Psoas muscle (tissue), 8 donors: ENCODE results near the gene MEI4. TPM values are rescaled to one million over a fixed set of nuclear protein-coding genes. Genes with fewer than 3 reads are reported as not detected.
"Not testable (repeated sequence)": the region's sequence is repeated elsewhere in the genome, so short reads cannot be mapped to it uniquely, and the experiment has no call there.

Source experiments
- ATAC-seq, 4 donors: fragments of 200-7000 bp; cut with Tn5 transposase; one replicate each; pipeline ENCODE4 v1.9.1; 2020; ENCODE audit warnings: moderate library complexity in 3 of 4, mild to moderate bottlenecking in 2 of 4
- DNase-seq, 2 donors: peaks; one replicate each; pipeline ENCODE4 v3.0.0-alpha.2; 2020
- H3K27ac ChIP-seq: fragments of 200-600 bp; one replicate; pipeline ENCODE4 v1.8.0; 2022
- H3K27me3 ChIP-seq, 3 donors: fragments of 200-600 bp in 1 of 3; one replicate each; pipeline versions ENCODE4 v1.6.1 to v1.8.0; 2013 to 2022; ENCODE audit warnings: low read length in 2 of 3, mild to moderate bottlenecking in 2 of 3, moderate library complexity in 1 of 3; ENCODE audit not compliant: insufficient read depth in 3 of 3
- H3K36me3 ChIP-seq, 2 donors: fragments of 200-600 bp in 1 of 2; one replicate each; pipeline versions ENCODE4 v1.6.1 to v1.8.0; 2013 to 2022; ENCODE audit warnings: low read depth in 1 of 2, mild to moderate bottlenecking in 1 of 2, moderate library complexity in 1 of 2; ENCODE audit not compliant: insufficient read depth in 1 of 2
- H3K4me1 ChIP-seq: fragments of 200-600 bp; one replicate; pipeline ENCODE4 v1.8.0; 2022
- H3K4me3 ChIP-seq: fragments of 200-600 bp; one replicate; pipeline ENCODE4 v1.8.0; 2022; ENCODE audit warnings: mild to moderate bottlenecking
- H3K9me3 ChIP-seq: fragments of 200-600 bp; one replicate; pipeline ENCODE4 v1.8.0; 2022
- WGBS, 3 donors: extraction: QIAGEN DNeasy Blood & Tissue Kit; methylation state at CpG; one replicate each; pipeline versions ENCODE4 v1.1.6 to v1.1.7; 2013; 5-methylcytosine and 5-hydroxymethylcytosine counted together
- intact Hi-C, 2 donors: fragments of 100-400 bp; cut with DNase I; formaldehyde crosslinking; loops; one replicate each; pipeline versions ENCODE4 v1.11.0 to v1.14.2; 2022
- polyA plus RNA-seq, 3 donors: library from polyadenylated mRNA; stranded (reverse); fragments of 200-250 nt; gene quantifications; one replicate each; pipeline ENCODE4 v1.2.3, GENCODE V29; 2013
- total RNA-seq, 4 donors: library from RNA; stranded (reverse); fragmentation: NEBNext Ultra II Directional in 2 of 4; extraction: Animal tissue kit (Norgen Biotek cat#: 25700) in 2 of 4; gene quantifications; one replicate each; pipeline versions ENCODE4 v1.2.1 to v1.2.4, GENCODE V29; 2021 to 2023
- TF ChIP-seq, protein P1 (sequence below): fragments of 200-600 bp; IDR thresholded peaks from one replicate; pipeline ENCODE4 v1.8.0; 2022; ENCODE audit warnings: antibody characterized with exemption
- donor health status: healthy with polysubstance abuse.
- donor health status: DM: no; HTN: no; CAD: no; lungs with moderate emphysema.
- donor health status: Bipolar disorder and iron deficiency.
- donor health status: healthy.
- donor health status: DM: yes; HTN: yes; CAD: no.
- donor health status: DM: no; HTN: no; CAD: no.
- donor health status: DM: no; HTN: no; CAD: no.
- donor health status: DM: yes; HTN: yes; CAD: no.

MEI4 gene
- total and polyA plus RNA-seq, 7 donors: under 0.01 TPM; not detected in 6

DNA sequence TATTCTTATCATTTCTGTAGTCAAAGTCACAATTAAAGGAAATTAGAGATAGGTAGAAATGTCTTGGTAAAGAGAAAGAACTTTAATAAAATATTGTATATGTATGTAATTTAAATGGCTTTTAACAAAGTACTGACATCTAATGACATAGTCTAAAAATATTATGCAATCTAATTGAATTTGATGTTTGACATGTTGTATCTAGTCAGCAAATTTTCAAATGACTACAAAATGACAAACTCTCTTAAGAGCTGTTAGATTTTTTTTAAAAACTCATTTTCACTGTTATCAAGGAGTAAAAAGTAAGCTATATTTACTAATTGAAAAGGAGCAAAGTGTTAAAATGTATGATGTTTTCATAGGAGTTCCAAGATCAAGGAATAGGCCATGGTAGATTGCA lies 176.9 kb downstream of the MEI4 start:
- TF ChIP-seq, protein P1, sequence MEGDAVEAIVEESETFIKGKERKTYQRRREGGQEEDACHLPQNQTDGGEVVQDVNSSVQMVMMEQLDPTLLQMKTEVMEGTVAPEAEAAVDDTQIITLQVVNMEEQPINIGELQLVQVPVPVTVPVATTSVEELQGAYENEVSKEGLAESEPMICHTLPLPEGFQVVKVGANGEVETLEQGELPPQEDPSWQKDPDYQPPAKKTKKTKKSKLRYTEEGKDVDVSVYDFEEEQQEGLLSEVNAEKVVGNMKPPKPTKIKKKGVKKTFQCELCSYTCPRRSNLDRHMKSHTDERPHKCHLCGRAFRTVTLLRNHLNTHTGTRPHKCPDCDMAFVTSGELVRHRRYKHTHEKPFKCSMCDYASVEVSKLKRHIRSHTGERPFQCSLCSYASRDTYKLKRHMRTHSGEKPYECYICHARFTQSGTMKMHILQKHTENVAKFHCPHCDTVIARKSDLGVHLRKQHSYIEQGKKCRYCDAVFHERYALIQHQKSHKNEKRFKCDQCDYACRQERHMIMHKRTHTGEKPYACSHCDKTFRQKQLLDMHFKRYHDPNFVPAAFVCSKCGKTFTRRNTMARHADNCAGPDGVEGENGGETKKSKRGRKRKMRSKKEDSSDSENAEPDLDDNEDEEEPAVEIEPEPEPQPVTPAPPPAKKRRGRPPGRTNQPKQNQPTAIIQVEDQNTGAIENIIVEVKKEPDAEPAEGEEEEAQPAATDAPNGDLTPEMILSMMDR: no peak
- no peaks in the 10 kb centered on the region for H3K36me3 ChIP-seq
- DNase-seq (no peak), ATAC-seq (no peak)
- no peak overlapping the region for H3K27ac ChIP-seq
- no peaks in the 10 kb centered on the region for H3K4me1 ChIP-seq
- intact Hi-C loops: no loop called here
- H3K4me3 ChIP-seq: no peak overlapping the region
- H3K9me3 ChIP-seq: peaks cover 3% of the 10 kb centered on the region
- H3K27me3 ChIP-seq: no peaks in the 10 kb centered on the region

GRCh38 chr6:77833749-77834148 lies 180.9 kb downstream of the MEI4 start:
- H3K4me1 ChIP-seq, H3K27ac ChIP-seq, H3K27me3 ChIP-seq, H3K4me3 ChIP-seq, DNase-seq, H3K36me3 ChIP-seq, intact Hi-C loops, H3K9me3 ChIP-seq, ATAC-seq: not testable (repeated sequence)
- WGBS, 3 donors: 89 to 100% (median 95%) methylated on average over 2 of the region's 2 CpGs

DNA sequence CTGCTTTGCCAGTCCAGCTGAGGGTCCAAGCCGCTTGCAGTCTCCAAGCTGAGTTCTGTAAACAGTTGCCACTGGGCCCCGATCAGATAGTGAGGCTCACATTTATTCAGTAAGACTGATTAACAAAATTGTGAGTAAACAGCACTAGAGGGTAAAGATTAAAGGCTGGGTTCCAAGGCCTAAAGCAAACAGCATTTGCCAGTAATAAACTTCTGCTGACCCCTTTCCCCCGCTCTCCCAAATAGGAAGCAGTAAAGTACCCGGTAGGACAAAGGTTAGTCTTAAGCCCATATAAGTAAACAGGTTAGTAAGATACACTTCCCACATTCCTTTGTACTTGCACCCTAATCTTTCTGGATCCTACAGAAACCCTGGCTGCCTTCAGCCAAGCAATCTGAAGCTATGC lies 181.8 kb downstream of the MEI4 start:
- ATAC-seq: no peak

GRCh38 chr6:77837034-77837784 lies 184.4 kb downstream of the MEI4 start:
- H3K27me3 ChIP-seq: no peaks in the 10 kb centered on the region
- H3K4me1 ChIP-seq: no peaks in the 10 kb centered on the region
- intact Hi-C loops: no loop called here
- H3K4me3 ChIP-seq: no peak overlapping the region
- WGBS, 3 donors: 46 to 51% (median 50%) methylated on average over 3 of the region's 3 CpGs
- ATAC-seq (no peak), DNase-seq (no peak)
- no peaks in the 10 kb centered on the region for H3K36me3 ChIP-seq
- H3K9me3 ChIP-seq: no peaks in the 10 kb centered on the region
- no peak overlapping the region for H3K27ac ChIP-seq
- TF ChIP-seq, protein P1: no peak

More for the DNA sequence above, 181.8 kb downstream of the MEI4 start:
- Histone ChIP-seq H3K4me1 (no peaks in the 10 kb centered on the region), H3K27me3 (no peaks in the 10 kb centered on the region), H3K9me3 (peaks cover 3% of the 10 kb centered on the region), H3K36me3 (no peaks in the 10 kb centered on the region), H3K27ac (no peak overlapping the region), H3K4me3 (no peak overlapping the region)
- WGBS, 3 donors: 44 to 62% (median 59%) methylated on average over 4 of the region's 4 CpGs
- DNase-seq: no peak
- TF ChIP-seq, protein P1: no peak
- intact Hi-C loops: no loop called here

DNA sequence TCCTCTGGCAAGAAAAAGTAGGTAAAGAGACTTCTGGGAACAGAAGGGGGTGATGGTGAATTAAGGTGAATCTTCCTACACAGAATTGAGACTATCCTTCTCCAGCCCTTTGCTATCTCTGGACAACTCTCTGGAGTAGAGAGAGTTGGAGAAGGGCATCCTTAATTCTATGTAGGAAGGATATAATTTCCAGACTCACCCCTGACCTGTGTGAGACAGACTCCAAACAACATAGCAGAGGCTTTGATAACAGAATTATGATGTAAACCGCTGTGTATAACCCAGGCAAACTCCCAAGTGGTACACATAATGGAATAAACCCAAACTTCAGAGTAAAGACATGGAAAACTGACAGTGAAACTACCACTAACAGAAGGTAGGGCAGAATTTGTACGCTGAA lies 186.5 kb downstream of the MEI4 start:
- Histone ChIP-seq H3K4me3 (no peak overlapping the region), H3K9me3 (no peaks in the 10 kb centered on the region), H3K27me3 (no peaks in the 10 kb centered on the region), H3K27ac (no peak overlapping the region), H3K36me3 (no peaks in the 10 kb centered on the region), H3K4me1 (no peaks in the 10 kb centered on the region)
- ATAC-seq (no peak), DNase-seq (no peak)
- intact Hi-C loops: no loop called here
- 35 to 70% (median 38%) methylated on average over 2 of the region's 2 CpGs for WGBS, 3 donors
- TF ChIP-seq, protein P1: no peak
